ENCODE results near the gene MPDU1.
"Not testable (repeated sequence)": the region's sequence is repeated elsewhere in the genome, so short reads cannot be mapped to it uniquely, and the experiment has no call there.

Gene MPDU1

DNA sequence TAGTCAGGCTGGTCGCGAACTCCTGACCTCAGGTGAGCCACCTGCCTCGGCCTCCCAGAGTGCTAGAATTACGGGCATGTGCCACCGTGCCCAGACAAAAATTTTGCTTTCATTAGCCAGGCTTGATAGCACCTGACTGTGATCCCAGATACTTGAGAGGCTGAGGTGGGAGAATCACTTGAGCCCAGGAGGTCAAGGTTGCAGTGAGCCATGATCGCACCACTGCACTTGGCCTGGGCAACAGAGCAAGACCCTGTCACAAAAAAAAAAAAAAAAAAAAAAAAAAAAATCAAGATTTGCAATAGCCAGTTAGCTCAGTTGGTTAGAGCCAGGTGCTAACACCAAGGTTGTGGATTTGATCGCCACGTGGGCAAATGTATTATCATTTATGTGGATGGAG, 37.2 kb downstream of the MPDU1 start:
- DNase-seq: no peak

DNA sequence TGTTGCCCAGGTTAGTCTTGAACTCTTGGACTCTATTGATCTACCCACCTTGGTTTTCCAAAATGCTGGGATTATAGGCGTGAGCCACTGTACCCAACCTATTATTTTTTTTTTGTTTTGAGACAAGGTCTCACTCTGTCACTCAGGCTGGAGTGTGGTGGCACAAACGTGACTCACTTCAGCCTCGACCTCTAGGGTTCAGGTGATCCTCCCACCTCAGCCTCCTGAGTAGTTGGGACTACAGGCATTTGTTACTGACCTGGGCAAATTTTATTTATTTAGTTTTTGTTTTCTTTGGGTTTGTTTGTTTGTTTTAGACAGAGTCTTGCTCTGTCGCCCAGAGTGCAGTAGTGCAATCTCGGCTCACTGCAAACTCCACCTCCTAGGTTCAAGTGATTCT, 40.0 kb downstream of the MPDU1 start:
- no peak for DNase-seq

DNA sequence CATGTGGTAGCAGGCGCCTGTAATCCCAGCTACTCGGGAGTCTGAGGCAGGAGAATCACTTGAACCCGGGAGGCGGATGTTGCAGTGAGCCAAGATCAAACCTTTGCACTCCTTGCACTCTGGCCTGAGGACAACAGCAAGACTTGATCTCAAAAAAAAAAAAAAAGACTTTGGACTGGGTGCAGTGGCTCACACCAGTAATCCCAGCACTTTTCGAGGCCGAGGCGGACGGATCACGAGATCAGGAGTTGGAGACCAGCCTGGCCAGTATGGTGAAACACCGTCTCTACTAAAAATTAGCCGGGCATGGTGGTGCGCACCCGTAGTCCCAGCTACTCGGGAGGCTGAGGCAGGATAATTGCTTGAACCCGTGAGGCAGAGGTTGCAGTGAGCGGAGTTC, 42.1 kb downstream of the MPDU1 start:
- DNase-seq: not testable (repeated sequence)

DNA sequence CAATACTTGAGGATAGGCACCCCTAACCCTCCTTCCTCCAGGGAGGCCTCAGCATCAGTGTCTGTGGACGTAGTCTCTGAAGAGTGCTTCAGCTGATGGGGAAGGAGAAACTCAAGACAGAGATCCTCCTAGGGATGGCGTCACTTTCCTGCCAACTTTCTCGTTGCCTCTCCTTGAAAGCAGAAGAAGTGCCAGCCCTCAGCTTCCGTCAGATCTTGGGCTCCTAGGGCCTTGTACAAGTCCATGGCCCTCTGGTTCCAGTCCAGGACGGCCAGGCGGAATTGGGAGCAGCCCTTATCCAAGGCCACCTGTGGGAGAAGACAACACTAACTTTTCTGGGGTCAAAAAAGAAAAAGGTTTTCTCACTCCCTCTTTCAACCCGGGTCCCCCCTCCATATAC, 42.7 kb downstream of the MPDU1 start:
- no peak for DNase-seq

DNA sequence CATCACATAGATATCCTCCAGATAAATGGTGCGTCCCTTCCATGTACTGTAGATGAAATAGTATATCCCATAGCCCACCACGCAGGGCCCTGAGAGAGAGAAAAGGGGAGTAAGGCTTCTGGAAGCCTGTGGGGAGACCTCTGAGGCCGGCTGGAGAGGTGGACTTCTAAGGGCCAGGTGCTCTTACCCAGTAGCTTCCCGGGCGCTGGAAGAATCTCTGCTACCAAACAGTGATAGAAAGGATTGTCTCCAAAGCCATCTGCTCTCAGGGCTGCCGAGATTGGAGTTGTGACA, 43.3 kb downstream of the MPDU1 start:
- DNase-seq: peak; percentile 77

DNA sequence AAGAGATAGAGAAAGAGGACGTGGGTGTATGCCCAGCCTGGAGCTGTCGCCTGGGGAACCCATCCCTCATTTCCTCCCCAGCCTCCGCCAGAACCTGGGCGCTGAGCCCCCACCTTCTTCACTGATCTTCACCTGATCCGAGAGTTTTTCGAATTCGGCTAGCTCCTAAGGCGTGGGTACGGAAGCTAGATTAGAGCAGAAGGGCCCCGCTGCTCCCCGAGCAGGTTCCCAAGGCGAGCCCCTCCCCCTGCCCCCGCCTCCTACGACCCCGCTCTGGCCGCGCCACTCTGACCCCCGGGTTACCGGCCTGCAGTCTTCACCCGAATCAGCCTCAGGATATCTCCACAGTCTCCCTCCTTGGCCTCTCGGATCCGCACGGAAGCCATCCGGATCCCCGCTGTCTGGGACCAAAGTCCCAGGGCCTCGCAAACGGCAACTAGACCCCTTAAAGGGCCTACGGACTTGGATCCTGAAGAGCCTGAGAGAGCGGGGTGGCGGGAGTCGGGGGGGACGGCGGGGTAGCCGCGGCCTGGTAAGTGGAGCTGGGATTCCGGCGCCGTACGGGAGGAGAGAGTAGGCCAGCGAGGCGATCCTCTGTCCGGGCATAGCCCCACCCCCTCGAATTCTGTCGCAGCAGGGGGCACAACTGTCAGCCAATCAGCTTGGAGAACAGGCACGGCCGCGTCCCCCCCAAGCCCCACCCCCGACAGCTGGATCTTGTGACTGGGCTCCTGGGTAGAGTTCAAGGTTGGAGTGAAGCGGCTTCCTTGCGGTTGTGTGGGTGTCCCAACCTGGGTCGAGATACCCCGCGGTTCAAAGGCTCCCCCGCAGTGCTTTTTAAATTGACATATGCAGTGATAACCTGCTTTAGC, 43.8 kb downstream of the MPDU1 start, which contains the start of gene SAT2:
Gene SAT2, minus strand, starts transcription at position 572 of the 872 bp plus-strand sequence. Its CDS starts 186 bp downstream, at position 386.
- DNase-seq: peak; percentile 95

DNA sequence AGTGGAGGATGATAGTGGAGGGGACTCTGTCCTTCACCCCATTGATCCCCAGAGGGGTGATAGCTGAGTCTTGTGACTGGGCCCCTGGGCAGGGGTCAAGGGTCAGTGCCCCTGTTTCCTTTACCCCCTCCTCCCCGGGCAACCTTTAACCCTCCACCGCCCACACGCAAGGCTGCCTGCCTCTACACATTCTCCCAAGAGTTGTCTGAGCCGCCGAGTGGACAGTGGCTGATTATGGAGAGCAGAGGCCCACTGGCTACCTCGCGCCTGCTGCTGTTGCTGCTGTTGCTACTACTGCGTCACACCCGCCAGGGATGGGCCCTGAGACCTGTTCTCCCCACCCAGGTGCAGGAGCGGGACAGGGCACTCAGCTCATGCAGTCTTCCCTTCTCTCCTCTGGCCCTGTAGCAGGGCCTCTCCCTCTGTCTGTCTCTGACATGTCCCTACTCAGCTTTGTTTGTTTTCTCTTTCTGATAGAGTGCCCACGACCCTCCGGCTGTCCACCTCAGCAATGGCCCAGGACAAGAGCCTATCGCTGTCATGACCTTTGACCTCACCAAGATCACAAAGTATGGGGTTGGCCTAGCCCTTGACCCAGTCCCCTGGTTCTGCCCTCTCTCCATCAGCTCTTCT, 46.4 kb downstream of the MPDU1 start, which contains the start of gene SHBG:
Gene SHBG, plus strand, starts transcription at position 197 of the 633 bp plus-strand sequence. Its CDS starts 38 bp downstream, at position 235.
- no peak for DNase-seq

DNA sequence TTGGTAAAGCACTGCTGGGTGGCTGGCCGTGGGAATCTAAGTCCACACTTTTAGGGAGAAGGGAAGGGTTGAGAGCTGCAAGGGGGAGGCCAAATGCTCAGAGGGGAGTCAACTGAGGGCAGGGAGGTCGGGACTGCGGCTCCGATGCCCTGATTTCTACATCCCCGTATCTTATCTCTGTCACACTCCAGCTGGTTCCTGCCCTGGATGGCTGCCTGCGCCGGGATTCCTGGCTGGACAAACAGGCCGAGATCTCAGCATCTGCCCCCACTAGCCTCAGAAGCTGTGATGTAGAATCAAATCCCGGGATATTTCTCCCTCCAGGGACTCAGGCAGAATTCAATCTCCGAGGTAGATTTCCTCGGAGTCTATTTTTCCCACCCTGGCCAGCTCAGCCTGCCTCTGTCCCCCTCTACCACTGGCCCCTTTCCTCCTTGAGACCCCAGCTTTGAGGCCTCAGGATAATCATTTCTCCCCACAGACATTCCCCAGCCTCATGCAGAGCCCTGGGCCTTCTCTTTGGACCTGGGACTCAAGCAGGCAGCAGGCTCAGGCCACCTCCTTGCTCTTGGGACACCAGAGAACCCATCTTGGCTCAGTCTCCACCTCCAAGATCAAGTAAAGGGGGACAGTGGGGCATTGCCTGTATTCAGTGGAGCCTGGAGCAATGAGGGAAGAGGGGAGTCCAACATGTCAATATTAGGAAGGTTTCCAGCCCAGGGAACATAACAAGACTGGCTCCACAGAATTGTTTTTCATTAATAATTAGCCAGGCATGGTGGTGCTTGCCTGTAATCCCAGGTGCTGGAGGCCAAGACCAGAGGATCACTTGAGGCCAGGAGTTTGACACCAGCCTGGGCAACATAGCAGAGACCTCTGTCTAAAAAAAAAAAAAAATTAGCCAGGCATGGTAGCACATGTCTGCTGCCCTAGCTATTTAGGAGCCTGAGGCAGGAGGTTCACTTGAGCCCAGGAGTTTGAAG, 48.0 kb downstream of the MPDU1 start:
- DNase-seq: no peak

DNA sequence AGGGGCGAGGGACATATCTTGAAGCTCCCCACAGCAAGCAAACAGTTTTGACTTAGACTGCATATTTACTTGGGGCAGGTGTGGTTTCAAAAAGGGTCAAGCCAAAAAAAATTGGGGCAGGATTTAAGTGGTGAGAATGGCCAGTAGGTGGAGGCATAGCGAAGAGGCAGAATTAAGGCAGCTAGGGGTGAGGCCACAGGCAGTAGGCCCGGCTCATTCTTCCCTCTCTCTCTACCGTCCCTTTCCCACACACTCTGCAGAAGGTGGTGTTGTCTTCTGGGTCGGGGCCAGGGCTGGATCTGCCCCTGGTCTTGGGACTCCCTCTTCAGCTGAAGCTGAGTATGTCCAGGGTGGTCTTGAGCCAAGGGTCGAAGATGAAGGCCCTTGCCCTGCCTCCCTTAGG, 48.8 kb downstream of the MPDU1 start:
- no peak for DNase-seq

DNA sequence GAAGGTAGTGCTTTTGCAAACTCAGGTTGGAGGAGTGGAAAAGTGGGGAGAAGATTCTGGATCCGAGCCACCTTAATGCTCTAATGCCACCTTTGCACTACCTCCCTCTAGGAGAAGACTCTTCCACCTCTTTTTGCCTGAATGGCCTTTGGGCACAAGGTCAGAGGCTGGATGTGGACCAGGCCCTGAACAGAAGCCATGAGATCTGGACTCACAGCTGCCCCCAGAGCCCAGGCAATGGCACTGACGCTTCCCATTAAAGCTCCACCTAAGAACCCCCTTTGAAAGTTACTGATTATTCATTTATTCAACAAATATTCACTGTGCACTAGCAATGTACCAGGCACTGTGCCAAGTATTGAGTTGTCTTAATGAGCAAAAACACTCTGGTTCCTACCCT, 49.4 kb downstream of the MPDU1 start:
- no peak for DNase-seq

DNA sequence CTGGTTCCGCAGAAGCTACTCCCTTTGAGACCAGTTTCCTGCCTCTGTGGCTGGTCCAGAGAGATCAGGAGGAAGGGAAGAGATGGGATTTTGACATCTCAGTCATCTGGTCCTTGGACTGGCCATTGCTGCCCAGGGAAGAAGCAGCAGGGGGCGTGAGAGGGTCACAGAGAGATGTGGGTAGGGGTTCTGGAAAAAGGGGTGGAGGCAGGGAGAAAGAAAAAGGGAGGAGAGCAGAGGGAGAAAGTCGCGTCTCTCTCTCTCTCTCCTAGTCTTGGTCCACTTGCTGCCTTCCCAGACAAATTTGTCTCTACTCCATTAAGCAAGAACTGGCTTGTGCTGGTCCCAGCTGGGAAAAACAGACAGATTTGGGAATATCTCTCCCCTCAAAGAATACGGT, 50.7 kb downstream of the MPDU1 start:
- DNase-seq: peak; percentile 77

DNA sequence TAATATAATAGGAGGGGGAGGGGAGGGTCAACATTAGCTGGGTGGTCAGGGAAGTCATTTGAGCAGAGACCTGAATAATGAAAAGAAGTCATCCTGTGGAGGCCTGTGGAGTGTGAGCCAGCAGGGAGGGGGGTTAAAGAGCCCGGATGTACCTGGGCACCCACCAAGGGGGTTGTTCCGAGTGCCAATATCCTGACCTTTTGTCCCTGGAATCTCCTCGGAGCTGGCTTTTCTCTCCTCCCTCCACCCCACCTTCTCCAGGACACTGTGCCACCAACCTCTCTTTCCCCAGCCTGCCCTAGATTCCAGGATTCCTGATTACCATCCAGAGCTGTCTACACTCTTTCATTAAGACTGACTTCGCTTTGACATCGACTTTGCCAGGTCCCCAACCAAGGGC, 52.5 kb downstream of the MPDU1 start:
- DNase-seq: no peak

All from retina (tissue), 1 donor.